AG04449 (cell line): ENCODE data around the gene MEGF11.

Experiments used
- CTCF ChIA-PET: fragments of 350-600 bp; formaldehyde crosslinking; extraction: SDS; loops from one replicate; lab custom pipeline; 2021; ENCODE audit warnings: antibody characterized with exemption; lab: Yijun Ruan, JAX
- POLR2A ChIA-PET: fragments of 400-600, 350-600 bp; formaldehyde crosslinking; extraction: SDS; loops from one replicate; lab custom pipeline; 2020; ENCODE audit warnings: antibody characterized with exemption, inconsistent platforms; lab: Yijun Ruan, JAX
- DNase-seq: peaks from one replicate; pipeline ENCODE4 v3.0.0-alpha.2; 2010; ENCODE audit warnings: low read depth, low spot score
- H3K4me3 ChIP-seq: 2 replicates; pipeline ENCODE4 v1.5.1; 2011; ENCODE audit warnings: low read depth, mild to moderate bottlenecking, control low read depth, low read length
- TF ChIP-seq, protein P1 (sequence below): IDR thresholded peaks from one replicate; pipeline ENCODE4 v1.5.1; 2011; ENCODE audit warnings: mild to moderate bottlenecking, moderate library complexity, low read length, control low read depth, inconsistent platforms; ENCODE audit not compliant: insufficient read depth; ENCODE audit errors: missing control alignments

Gene MEGF11

GRCh38 chr15:66078929-66079275 is 174.6 kb downstream of the MEGF11 start:
- no peak overlapping the region for H3K4me3 ChIP-seq
- POLR2A ChIA-PET: no interaction called here
- CTCF ChIA-PET: no interaction called here
- DNase-seq: no peak
- TF ChIP-seq, protein P1, sequence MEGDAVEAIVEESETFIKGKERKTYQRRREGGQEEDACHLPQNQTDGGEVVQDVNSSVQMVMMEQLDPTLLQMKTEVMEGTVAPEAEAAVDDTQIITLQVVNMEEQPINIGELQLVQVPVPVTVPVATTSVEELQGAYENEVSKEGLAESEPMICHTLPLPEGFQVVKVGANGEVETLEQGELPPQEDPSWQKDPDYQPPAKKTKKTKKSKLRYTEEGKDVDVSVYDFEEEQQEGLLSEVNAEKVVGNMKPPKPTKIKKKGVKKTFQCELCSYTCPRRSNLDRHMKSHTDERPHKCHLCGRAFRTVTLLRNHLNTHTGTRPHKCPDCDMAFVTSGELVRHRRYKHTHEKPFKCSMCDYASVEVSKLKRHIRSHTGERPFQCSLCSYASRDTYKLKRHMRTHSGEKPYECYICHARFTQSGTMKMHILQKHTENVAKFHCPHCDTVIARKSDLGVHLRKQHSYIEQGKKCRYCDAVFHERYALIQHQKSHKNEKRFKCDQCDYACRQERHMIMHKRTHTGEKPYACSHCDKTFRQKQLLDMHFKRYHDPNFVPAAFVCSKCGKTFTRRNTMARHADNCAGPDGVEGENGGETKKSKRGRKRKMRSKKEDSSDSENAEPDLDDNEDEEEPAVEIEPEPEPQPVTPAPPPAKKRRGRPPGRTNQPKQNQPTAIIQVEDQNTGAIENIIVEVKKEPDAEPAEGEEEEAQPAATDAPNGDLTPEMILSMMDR: no peak

DNA sequence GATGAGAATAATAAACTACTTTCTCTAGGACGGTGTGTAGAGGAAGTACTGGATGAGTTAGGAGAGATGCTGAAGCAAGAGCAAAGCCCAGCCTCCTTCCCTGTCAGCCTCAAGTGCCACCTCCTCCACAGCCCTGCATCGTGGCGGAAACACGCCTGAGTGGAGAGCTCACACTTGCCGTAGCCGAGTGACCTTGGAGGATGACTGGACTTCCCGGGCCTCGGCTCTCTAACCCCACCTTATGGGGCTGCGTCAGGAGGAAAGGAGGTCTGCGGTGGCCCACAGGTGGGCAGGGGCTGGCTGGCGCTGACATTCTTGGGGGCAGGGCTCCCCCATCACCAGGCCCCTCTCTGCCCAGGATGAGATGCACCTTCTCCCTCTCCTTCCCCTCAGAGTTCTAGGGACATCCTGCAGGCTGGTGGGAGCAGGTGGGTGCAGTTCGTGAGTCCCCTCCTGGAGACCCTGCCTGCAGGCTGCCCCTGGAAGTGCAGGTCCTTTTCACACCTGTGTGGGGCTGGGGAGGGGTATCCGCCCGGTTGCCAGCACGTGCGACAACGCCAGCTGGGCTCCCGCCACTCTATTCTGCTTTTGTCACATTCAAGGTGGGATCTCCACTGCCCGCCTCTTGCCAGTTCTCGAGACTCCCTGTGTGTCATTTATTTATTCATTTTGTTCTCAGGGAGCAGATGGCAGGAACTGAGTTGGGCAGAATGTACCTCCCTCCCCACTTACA is 175.2 kb downstream of the MEGF11 start:
- TF ChIP-seq, protein P1: no peak
- H3K4me3 ChIP-seq: no peak overlapping the region
- CTCF ChIA-PET: no interaction called here
- no peak for DNase-seq
- POLR2A ChIA-PET: no interaction called here

DNA sequence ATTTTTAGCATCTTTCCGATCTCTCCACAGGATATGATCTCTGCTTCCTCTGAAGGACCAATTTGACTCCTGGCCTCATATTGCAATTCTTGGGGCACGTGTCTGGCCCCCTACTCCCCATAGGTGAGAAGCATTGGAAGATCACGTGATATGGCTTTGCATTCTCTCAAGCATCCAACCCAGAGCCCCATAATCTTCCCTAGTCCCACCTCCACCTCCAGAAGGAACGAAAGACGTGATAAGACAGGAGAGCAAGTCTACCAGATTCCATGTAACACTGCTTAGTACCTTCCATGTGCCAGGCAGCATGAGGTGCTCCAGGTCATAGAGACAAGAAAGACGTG is 176.3 kb downstream of the MEGF11 start:
- TF ChIP-seq, protein P1: no peak
- POLR2A ChIA-PET: no interaction called here

DNA sequence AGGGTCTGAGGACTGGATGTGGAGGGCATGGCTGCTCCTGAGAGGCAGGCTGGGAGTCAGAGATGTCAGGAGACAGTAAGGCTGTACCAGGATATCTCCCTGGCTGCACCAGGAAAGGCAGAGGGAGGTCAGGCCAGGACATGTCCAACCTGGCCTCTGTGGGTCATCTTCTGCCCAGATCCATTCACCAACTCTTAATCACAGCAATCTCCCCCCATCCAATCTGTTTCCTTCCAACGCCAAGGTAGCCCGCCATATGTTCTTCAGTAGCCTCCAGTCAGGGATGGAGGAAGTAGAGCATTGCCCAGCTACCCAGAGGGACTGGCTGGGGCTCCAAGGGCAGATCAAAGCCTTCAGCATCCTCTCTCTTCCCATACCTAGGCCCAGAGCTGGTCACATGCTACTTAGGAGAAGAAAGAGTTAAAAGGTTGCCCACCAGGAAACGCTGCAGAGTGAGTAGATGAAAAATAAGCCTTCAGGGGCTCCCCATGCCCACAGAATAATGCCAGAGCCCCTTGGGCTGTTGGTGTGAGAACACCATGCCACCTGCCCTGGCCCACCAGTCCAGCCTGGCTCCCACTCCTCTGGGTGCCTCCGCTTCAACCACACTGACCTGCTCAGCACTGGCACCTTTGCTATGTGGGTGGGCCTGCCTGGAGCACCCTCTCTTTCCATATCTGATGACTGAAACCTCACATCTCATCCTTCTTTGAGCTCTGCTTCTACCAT is 176.8 kb downstream of the MEGF11 start:
- CTCF ChIA-PET: no interaction called here
- no peak overlapping the region for H3K4me3 ChIP-seq
- no peak for DNase-seq
- POLR2A ChIA-PET: no interaction called here
- TF ChIP-seq, protein P1: no peak

More for the DNA sequence above, 176.3 kb downstream of the MEGF11 start:
- DNase-seq: no peak
- no peak overlapping the region for H3K4me3 ChIP-seq
- CTCF ChIA-PET: no interaction called here

- H3K4me3 ChIP-seq: no peak overlapping the region
- ChIA-PET POLR2A (no interaction called here), CTCF (no interaction called here)
- TF ChIP-seq, protein P1: no peak
- DNase-seq: no peak
These were observed 177.6 kb downstream of the MEGF11 start for GRCh38 chr15:66075947-66076346.

- POLR2A ChIA-PET: no interaction called here
- no peak overlapping the region for H3K4me3 ChIP-seq
- TF ChIP-seq, protein P1: no peak
- CTCF ChIA-PET: no interaction called here
- no peak for DNase-seq
These were observed 180.8 kb downstream of the MEGF11 start for GRCh38 chr15:66072616-66073361.
